ENCODE measurements around the gene CEP164. TPM values are rescaled to one million over a fixed set of nuclear protein-coding genes. Genes with fewer than 3 reads are reported as not detected.
"Not testable (repeated sequence)": the region's sequence is repeated elsewhere in the genome, so short reads cannot be mapped to it uniquely, and the experiment has no call there.

The CEP164 gene
- total RNA-seq, 1 experiment from 2014 or later, result 33.9 TPM

DNA sequence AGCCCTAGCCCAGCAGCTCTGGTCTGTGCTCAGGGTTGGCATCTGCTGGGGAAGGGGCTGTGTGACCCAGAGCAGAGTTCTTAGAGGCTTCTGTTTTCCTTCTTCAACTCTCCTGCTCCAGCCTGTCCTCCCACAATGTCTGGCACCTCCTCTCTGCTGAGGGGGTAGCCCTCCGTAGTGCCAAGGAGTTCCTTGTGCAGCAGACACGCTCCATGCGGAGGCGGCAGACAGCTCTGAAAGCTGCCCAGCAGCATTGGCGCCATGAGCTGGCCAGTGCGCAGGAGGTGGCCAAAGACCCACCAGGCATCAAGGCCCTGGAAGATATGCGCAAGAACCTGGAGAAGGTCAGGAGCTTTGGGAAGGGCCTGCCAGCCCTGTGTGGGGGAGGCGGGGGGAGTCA lies 69.3 kb downstream of the CEP164 start:
- Histone ChIP-seq H2AFZ (no peak overlapping the region), H3K36me3 (ENCODE audit: low read depth) (peaks cover 20% of the 10 kb centered on the region)

GRCh38 chr11:117398618-117399017 lies 71.0 kb downstream of the CEP164 start:
- H3K9me3 ChIP-seq (ENCODE audit: insufficient read depth, low read depth); DNase-seq; intact Hi-C loops (cut with micrococcal nuclease; ENCODE audit: unreplicated experiment); BruUV-seq (replicated peaks); H3F3A ChIP-seq (ENCODE audit: insufficient read depth, low read depth); H3K27me3 ChIP-seq (ENCODE audit: insufficient read depth, low read depth); H3K9me2 ChIP-seq (ENCODE audit: insufficient read depth); H3K4me1 ChIP-seq (replicated peaks; ENCODE audit: insufficient read depth); H2AFZ ChIP-seq; H3K4me3 ChIP-seq; H3K27ac ChIP-seq; H3K79me2 ChIP-seq (ENCODE audit: low read depth); H3K4me2 ChIP-seq; CTCF ChIA-PET; POLR2A ChIA-PET (ENCODE audit: unreplicated experiment); H4K20me1 ChIP-seq (ENCODE audit: insufficient read depth): not testable (repeated sequence)
- H3K36me3 ChIP-seq (ENCODE audit: low read depth), result peaks cover 20% of the 10 kb centered on the region

More for the DNA sequence above, 69.3 kb downstream of the CEP164 start:
- Histone ChIP-seq H3K79me2 (ENCODE audit: low read depth) (no peaks in the 10 kb centered on the region), H4K20me1 (ENCODE audit: insufficient read depth) (no peaks in the 10 kb centered on the region), H3K4me2 (no peak overlapping the region), H3K9me2 (ENCODE audit: insufficient read depth) (no peaks in the 10 kb centered on the region), H3K27ac (no peak overlapping the region), H3K4me1 (replicated peaks; ENCODE audit: insufficient read depth) (no peaks in the 10 kb centered on the region), H3K9me3 (ENCODE audit: insufficient read depth, low read depth) (peaks cover 4% of the 10 kb centered on the region; the same call in 1 of the 2 replicates), H3F3A (ENCODE audit: insufficient read depth, low read depth) (no peaks in the 10 kb centered on the region), H3K4me3 (no peak overlapping the region), H3K27me3 (ENCODE audit: insufficient read depth, low read depth) (no peaks in the 10 kb centered on the region)
- ChIA-PET CTCF (no interaction called here), POLR2A (ENCODE audit: unreplicated experiment) (no interaction called here)
- no peak for TF ChIP-seq EZH2 (IDR thresholded peaks at IDR 0.05; ENCODE audit: low read depth)
- TF ChIP-seq, protein P1, sequence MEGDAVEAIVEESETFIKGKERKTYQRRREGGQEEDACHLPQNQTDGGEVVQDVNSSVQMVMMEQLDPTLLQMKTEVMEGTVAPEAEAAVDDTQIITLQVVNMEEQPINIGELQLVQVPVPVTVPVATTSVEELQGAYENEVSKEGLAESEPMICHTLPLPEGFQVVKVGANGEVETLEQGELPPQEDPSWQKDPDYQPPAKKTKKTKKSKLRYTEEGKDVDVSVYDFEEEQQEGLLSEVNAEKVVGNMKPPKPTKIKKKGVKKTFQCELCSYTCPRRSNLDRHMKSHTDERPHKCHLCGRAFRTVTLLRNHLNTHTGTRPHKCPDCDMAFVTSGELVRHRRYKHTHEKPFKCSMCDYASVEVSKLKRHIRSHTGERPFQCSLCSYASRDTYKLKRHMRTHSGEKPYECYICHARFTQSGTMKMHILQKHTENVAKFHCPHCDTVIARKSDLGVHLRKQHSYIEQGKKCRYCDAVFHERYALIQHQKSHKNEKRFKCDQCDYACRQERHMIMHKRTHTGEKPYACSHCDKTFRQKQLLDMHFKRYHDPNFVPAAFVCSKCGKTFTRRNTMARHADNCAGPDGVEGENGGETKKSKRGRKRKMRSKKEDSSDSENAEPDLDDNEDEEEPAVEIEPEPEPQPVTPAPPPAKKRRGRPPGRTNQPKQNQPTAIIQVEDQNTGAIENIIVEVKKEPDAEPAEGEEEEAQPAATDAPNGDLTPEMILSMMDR (conservative IDR thresholded peaks at IDR 0.05), result no peak
- DNase-seq, result no peak
- BruUV-seq (replicated peaks), result no TSS peak
- intact Hi-C loops (cut with micrococcal nuclease; ENCODE audit: unreplicated experiment), result no loop called here

GRCh38 chr11:117399100-117399840 lies 71.6 kb downstream of the CEP164 start:
- H3K9me3 ChIP-seq (ENCODE audit: insufficient read depth, low read depth); BruUV-seq (replicated peaks); H4K20me1 ChIP-seq (ENCODE audit: insufficient read depth); CTCF ChIA-PET; H3K4me1 ChIP-seq (replicated peaks; ENCODE audit: insufficient read depth); H2AFZ ChIP-seq; intact Hi-C loops (cut with micrococcal nuclease; ENCODE audit: unreplicated experiment); H3K27ac ChIP-seq; H3K79me2 ChIP-seq (ENCODE audit: low read depth); H3K9me2 ChIP-seq (ENCODE audit: insufficient read depth); H3K27me3 ChIP-seq (ENCODE audit: insufficient read depth, low read depth); H3K4me2 ChIP-seq; H3F3A ChIP-seq (ENCODE audit: insufficient read depth, low read depth); DNase-seq; H3K4me3 ChIP-seq: not testable (repeated sequence)
- H3K36me3 ChIP-seq (ENCODE audit: low read depth), result peaks cover 25% of the 10 kb centered on the region
- POLR2A ChIA-PET (ENCODE audit: unreplicated experiment), result interaction anchor here (0.5 kb wide), 1 partner anchor 368 kb away, joined by 8 read pairs; no protein-coding TSS in a partner anchor

- DNase-seq; H3K4me2 ChIP-seq; H3K4me3 ChIP-seq; BruUV-seq (replicated peaks); H3K9me2 ChIP-seq (ENCODE audit: insufficient read depth); H3F3A ChIP-seq (ENCODE audit: insufficient read depth, low read depth); H3K4me1 ChIP-seq (replicated peaks; ENCODE audit: insufficient read depth); H3K27me3 ChIP-seq (ENCODE audit: insufficient read depth, low read depth); intact Hi-C loops (cut with micrococcal nuclease; ENCODE audit: unreplicated experiment); H2AFZ ChIP-seq; H4K20me1 ChIP-seq (ENCODE audit: insufficient read depth); H3K79me2 ChIP-seq (ENCODE audit: low read depth); H3K27ac ChIP-seq; CTCF ChIA-PET: not testable (repeated sequence)
- H3K36me3 ChIP-seq (ENCODE audit: low read depth), result peaks cover 20% of the 10 kb centered on the region
- H3K9me3 ChIP-seq (ENCODE audit: insufficient read depth, low read depth), result peaks cover 15% of the 10 kb centered on the region
- POLR2A ChIA-PET (ENCODE audit: unreplicated experiment), result interaction anchor here (0.7 kb wide), 1 partner anchor 134 kb away, joined by 3 read pairs; no protein-coding TSS in a partner anchor
Observed at GRCh38 chr11:117405898-117406297, 78.2 kb downstream of the CEP164 start.
